SK-N-DZ (cell line): ENCODE data around the gene DIS3L. TPM values are rescaled to one million over a fixed set of nuclear protein-coding genes. Genes with fewer than 3 reads are reported as not detected.
"Not testable (repeated sequence)": the region's sequence is repeated elsewhere in the genome, so short reads cannot be mapped to it uniquely, and the experiment has no call there.

Experiments
- DNase-seq: peaks from one replicate; pipeline ENCODE4 v3.0.0-alpha.2; 2015; ENCODE audit warnings: low spot score
- polyA plus RNA-seq, 2 experiments: library from polyadenylated mRNA; depleted of rRNA; stranded (reverse); fragments of >200 nt; gene quantifications; 2 replicates each; pipeline ENCODE4 v1.2.3, GENCODE V29; 2014

DIS3L gene
- 18.7 and 25.7 TPM in 2 replicates for polyA plus RNA-seq (2014; cell fraction: cytosol; rRNA removed)
- 19.5 and 28.0 TPM in 2 replicates for polyA plus RNA-seq (2014; cell fraction: nucleus; rRNA removed)

DNA sequence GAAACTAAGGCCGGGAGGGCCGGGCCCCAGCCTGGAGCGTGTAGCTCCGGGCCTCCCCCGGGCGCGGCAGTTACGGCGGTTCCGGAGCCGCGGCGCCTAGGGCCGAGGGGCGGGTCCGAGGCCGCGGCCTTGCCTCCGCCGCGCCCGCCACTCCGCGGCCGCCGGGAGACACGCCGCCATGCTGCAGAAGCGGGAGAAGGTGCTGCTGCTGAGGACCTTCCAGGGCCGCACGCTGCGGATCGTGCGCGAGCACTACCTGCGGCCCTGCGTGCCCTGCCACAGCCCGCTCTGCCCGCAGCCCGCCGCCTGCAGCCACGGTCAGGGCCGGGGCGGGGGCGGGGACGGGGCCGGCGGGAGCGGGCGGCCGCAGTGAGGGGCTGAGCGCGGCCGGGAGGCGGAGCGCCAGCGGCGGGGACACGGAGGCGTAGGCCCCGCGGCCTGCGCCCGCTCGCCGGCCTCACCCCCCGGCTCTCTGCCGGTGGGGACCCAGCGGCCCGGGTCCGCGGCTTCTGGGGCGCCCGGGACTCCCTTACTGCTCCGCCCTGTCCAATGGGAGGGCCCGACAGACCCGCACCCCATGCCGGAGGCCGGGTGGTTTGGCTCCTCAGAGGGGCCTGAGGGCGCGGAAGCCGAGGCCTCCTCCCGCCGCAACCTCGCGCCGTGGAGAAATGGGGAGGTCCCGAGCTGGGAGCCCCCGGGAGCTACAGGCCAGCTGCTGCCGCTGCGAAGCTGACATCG lies at the start of gene DIS3L:
Gene DIS3L, plus strand, starts transcription at position 150 of the 738 bp plus-strand sequence. Its CDS starts 29 bp downstream, at position 179.
- peak; percentile 58 for DNase-seq

DNA sequence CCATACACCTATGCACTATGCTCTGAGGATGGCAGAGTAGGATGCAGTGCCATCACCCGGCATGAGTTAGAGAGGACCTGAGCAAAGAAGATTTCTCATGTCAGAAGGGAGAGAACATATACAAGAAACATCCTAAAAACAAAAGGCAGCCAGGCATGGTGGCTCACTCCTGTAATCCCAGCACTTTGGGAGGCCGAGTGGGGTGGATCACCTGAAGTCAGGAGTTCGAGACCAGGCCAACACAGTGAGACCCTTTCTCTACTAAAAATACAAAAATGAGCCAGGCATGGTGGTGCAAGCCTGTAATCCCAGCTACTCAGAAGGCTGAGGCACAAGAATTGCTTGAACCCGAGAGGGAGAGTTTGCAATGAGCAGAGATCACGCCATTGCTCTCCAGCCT lies 47.5 kb upstream of the DIS3L start:
- not testable (repeated sequence) for DNase-seq

GRCh38 chr15:66246937-66247336 lies 46.4 kb upstream of the DIS3L start:
- no peak for DNase-seq

DNA sequence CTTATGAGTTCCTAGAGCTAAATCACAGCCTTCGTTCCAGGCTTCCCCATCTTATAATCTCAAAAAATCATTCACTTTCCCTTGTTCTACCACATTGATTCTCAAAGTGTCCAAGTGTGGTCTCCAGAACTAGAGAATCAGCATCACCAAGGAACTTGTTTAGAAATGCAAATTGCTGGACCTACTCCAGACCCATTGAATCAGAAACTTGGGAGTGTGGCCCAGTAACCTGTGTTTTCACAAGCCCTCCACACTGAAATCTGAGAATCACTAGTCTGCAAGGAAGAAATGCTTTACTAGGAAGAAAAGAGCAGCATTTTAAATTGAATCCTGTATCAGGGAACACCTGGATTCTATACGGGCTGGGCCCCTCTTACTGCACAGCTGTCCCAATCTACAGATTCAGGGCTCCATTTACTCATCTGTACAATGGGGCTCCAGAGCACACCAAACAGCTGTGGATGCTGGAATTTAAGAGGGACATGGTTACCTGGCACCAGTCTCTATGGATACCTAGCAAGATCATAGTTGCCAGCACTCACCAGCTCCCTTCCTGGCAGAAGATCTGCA lies 43.7 kb upstream of the DIS3L start:
- DNase-seq: no peak

DNA sequence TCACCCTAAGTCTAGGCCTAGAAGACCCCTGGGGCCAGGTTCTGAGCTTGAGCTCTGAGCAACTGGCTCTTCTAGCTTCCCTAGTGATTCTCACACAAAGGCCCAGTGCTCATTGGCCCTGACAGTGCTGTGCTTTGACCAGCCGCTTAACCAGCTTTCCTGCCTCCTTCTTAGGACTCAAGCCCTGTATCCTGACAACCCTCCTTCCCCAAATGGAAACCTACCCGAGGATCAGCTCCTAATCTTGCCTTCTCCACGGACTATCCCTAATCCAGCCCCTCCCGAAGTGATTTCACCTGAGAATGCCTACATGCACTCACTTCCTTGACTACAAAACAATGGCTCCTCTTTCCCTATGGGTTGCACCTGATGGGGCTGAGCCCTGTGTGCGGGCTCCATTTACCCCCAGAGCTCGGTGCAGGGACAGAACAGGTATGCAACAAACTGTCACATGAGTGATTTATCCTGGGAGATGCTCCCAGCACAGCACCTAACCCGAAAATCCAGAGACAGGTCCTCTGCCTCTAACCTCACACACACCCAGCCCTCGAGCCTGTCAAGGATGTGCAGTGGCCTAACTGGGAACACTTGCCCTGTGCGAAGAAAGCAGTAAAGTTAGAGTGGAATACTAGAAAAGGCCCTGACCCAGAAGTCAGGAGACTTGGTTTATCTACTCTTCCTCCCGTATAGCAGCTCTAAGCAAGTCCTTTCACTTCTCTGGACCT lies 42.1 kb upstream of the DIS3L start:
- DNase-seq: no peak

GRCh38 chr15:66251790-66252684 lies 41.3 kb upstream of the DIS3L start:
- DNase-seq: peak; percentile 50

DNA sequence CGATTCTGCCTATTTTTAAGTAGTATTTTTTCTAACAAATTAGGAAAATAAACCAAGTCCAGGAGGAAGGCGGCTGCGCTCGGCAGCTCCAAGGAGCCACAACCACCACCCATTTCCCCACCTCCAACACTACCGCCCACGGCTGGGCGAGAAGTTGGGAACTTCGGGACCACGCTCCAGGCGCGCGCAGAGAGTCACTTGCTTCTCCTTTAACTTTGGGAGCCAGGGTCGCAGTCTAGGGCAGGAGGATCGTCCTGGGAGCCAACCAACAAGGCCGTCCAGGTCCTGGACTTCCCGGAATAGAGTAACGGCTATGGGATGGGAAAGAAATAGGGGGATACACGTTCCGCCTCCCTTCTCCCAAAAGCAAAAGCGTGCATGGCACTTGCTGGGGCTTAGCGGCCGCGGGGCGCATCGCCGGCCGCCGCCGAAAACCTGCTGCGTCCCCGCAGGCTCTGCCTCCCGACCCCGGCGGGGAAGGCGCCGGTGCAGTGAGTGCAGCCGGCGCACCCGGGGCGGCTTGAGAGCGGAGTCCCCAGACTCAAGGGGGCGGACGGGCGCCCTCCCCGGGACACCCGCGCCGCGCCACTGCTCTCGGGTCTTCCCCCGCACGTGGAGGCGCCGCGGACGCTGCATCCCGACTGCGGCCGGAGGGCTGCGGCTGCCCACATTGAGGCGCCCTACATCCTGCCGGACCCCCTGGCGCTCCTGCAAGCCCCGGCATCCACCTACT lies 40.5 kb upstream of the DIS3L start:
- no peak for DNase-seq

GRCh38 chr15:66253418-66254088 lies 39.8 kb upstream of the DIS3L start, which contains the start of gene MEGF11:
MEGF11 (minus strand) TSS chr15:66253750; CDS start chr15:66128403, 125,347 bp downstream.
- no peak for DNase-seq

DNA sequence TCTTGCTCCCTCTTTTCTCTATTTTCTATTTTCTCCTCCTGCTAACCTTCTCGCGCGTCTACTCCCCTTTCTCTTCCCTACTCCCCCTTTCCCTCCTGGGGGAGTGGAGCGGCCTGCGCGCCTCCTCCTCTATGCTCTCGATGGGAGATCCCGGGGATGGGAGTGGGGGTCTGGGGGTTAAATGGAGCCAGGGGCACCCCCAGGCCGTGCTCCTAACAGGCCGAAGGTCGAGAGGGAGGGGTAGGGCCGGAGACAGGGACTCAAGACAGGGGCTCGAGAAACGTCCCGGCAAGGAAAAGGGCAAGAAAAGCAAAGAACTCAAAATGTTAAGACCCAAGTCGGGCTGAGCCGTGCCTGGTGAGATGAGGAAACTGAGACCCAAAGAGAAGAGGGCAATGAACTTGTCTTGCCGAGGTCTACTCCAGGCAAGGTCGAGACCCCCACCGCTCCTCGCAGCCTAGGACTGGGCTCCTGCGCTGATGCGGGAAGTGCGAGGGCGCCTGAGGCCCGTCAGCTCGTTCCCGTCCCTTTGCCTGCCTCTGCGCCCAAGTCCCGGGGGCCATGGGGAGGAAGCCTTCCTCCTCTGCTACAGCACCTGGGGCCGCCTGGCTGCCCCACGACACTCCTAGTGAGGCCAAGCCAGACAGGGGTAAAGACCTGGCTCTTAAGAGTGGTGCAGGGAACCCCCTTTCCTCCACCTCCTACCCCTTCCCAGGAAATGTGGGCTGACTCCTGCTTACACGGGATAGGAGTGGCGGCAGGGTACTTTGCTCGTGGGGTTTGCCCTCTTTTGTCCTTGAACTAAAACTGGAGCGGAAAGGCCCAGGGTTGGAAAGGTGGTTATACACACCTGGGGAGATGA lies 39.0 kb upstream of the DIS3L start:
- DNase-seq: no peak

DNA sequence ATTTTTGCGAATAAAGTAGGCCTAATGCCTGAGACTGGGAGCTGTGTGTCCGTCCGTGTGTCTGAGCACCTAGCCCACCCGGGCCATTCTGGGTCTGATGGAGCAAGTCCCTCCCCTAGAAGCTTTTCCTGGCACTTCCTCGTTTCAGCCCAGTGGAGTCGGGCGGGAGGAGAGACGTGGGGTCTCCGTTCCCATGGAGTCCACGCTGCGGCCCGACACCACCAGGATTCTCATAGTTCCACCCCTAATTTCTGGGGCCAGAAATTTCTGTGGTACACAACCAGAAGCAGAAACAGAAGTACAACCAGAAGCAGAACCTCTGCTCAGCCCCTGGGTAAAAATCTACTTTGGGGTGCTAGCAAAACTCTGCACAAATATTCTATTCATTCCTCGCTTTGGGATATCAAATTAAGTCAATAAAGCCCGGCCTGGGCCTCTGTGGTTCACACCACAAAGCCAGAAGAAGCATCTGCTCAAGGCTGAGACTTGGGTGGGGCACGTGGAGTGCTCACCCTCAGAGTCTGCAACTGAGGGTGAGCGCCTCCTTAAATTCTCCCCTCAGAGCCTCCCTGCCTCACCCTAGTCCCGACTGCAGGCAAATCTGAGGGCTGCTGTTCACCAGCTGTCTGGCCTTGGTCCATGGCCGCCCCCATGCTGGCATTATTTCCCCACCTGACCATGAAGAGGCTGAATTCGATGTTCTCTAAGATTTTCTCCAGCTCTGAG lies 38.3 kb upstream of the DIS3L start:
- no peak for DNase-seq

- no peak for DNase-seq
These were observed 36.7 kb upstream of the DIS3L start for GRCh38 chr15:66256692-66257091.

DNA sequence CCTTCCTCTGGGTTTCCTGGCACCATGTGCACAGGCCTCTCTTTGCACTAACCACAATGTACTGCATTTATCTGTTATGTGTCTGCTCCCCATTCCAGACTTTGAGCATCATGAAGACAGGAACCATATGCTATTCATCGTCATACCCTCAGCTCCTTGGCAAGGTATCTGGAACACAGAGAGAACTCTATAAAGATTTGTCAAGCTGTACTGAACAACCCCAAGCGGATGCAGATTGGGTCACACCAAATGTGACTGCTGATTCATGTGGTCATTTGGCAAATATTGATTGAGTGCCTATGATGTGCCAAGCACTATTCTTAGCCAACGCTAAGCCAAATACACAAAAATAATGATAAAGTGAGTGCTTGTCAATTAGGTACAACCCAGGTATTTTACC lies 32.3 kb upstream of the DIS3L start:
- DNase-seq: no peak

DNA sequence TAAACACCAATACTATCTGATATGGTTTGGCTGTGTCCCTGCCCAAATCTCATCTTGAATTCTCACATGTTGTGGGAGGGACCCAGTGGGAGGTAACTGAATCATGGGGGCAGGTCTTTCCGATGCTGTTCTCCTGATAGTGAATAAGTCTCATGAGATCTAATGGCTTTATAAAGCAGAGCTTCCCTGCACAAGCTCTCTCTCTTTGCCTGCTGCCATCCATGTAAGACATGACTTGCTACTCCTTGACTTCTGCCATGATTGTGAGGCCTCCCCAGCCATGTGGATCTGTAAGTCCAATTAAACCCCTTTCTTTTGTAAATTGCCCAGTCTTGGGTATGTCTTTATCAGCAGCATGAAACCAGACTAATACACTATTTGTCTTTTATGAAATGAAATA lies 30.5 kb upstream of the DIS3L start:
- not testable (repeated sequence) for DNase-seq

- DNase-seq: no peak
These were observed 28.4 kb upstream of the DIS3L start for GRCh38 chr15:66264859-66265513.

GRCh38 chr15:66269326-66270090 lies 23.9 kb upstream of the DIS3L start:
- peak; percentile 63 for DNase-seq

DNA sequence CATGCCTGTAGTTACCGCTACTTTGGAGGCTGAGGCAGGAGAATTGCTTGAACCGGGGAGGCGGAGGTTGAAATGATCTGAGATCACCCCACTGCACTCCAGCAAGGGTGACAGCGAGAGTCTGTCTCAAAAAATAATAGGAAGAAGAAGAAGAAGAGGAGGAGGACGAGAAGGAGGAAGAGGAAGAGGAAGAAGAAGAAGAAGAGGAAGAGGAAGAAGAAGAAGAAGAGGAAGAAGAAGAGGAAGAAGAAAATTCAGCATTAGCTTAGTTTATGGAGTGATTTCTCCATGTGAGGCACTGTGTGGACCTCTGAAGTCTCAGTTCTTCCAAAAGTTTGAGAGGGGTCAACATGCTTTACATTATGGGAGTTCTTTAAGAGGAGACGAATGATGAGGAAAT lies 22.4 kb upstream of the DIS3L start:
- DNase-seq: no peak

DNA sequence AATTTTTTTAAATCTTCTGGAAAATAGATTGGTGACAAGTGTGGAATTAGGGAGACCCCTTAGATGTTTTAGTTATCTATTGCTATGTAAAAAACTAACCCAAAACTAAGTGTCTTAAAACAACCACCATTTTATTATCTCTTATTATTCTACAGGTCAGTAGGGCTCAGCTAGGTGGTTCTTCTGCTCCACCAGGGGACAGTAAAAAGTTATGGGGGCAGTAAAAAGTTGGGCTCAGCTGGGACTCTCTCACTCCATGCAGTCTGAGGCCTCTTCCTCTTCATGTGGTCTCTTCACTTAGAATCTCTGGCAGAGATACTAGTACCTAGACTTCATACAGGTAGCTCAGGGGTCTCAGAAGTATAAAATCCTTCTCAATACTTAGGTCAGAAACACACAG lies 18.0 kb upstream of the DIS3L start:
- DNase-seq: no peak
